HepG2 (cell line): ENCODE data around the gene SLC27A2. TPM values are rescaled to one million over a fixed set of nuclear protein-coding genes. Genes with fewer than 3 reads are reported as not detected.

Source experiments
- ATAC-seq: fragments of 200-7000 bp; cut with Tn5 transposase; 3 replicates; pipeline ENCODE4 v1.9.1; 2020; ENCODE audit warnings: mild to moderate bottlenecking, moderate library complexity
- BruUV-seq: library from RNA; stranded (reverse); fragments of 400-500 nt; replicated peaks from 2 replicates; lab custom pipeline; 2021; lab: Mats Ljungman, UMichigan
- CTCF ChIA-PET: fragments of 300-600 bp; formaldehyde crosslinking; extraction: SDS; loops from one replicate; lab custom pipeline; 2021; ENCODE audit warnings: low total read pairs, inconsistent platforms, low intra/inter-chr PET ratio; lab: Yijun Ruan, JAX
- POLR2A ChIA-PET: fragments of 350-600 bp; sonication (Branson Sonifier 250); formaldehyde crosslinking; loops from one replicate; lab custom pipeline; 2020; ENCODE audit warnings: antibody characterized with exemption, inconsistent platforms; lab: Yijun Ruan, JAX
- DNase-seq: peaks from one replicate; pipeline ENCODE4 v3.0.0-alpha.2; 2015; ENCODE audit warnings: low spot score
- FAIRE-seq: peaks from 3 replicates; lab custom pipeline; 2011; peaks lifted over from hg19 to GRCh38; lab: Jason Lieb, UNC
- H2AFZ ChIP-seq: one replicate; pipeline ENCODE4 v1.6.1; 2011; ENCODE audit warnings: low read length, inconsistent platforms
- H3K27ac ChIP-seq: fragments of 300-600 bp; 3 replicates; pipeline ENCODE4 v1.8.0; 2011; ENCODE audit warnings: mixed run types, mild to moderate bottlenecking, mixed read lengths, low read length, inconsistent platforms; ENCODE audit not compliant: insufficient read depth; ENCODE audit errors: extremely low read length
- H3K27me3 ChIP-seq, 2 experiments: fragments of 200-600 bp in 1 of 2; 2 replicates in 1 of 2; 3 replicates in 1 of 2; pipeline versions ENCODE4 v1.6.0 to v1.8.0; 2011; ENCODE audit warnings: low read length in 2 of 2, mild to moderate bottlenecking in 2 of 2, moderate library complexity in 2 of 2, inconsistent platforms in 1 of 2; ENCODE audit not compliant: insufficient read depth in 2 of 2, control insufficient read depth in 1 of 2
- H3K36me3 ChIP-seq, 2 experiments: fragments of 200-600 bp in 1 of 2; replicated peaks in 1 of 2; 2 replicates in 1 of 2; 3 replicates in 1 of 2; pipeline versions ENCODE4 v1.5.1 to v1.8.0; 2011; ENCODE audit warnings: low read length in 2 of 2, inconsistent platforms in 1 of 2; ENCODE audit not compliant: insufficient read depth in 2 of 2, control insufficient read depth in 1 of 2
- H3K4me1 ChIP-seq: 2 replicates; pipeline ENCODE4 v1.5.1; 2012; ENCODE audit warnings: low read length, inconsistent platforms; ENCODE audit not compliant: insufficient read depth
- H3K4me2 ChIP-seq: 2 replicates; pipeline ENCODE4 v1.6.0; 2011; ENCODE audit warnings: low read depth, low read length, inconsistent platforms
- H3K4me3 ChIP-seq, 3 experiments: fragments of 200-600 bp in 1 of 3; sonication (generic), shearing (Covaris generic) in 1 of 3; replicated peaks in 1 of 3; 2 replicates each; pipeline ENCODE4 v1.5.1; 2011 to 2016; ENCODE audit warnings: low read length in 3 of 3, inconsistent platforms in 2 of 3, low read depth in 2 of 3, mild to moderate bottlenecking in 2 of 3, control low read depth in 1 of 3, mixed read lengths in 1 of 3; ENCODE audit not compliant: insufficient read depth in 1 of 3
- H3K79me2 ChIP-seq: one replicate; pipeline ENCODE4 v1.6.1; 2011; ENCODE audit warnings: low read length, inconsistent platforms; ENCODE audit not compliant: insufficient read depth
- H3K9ac ChIP-seq: 2 replicates; pipeline ENCODE4 v1.6.0; 2011; ENCODE audit warnings: mild to moderate bottlenecking, low read depth, low read length, inconsistent platforms; ENCODE audit not compliant: insufficient read depth
- H3K9me3 ChIP-seq: 2 replicates; pipeline ENCODE4 v1.5.1; 2012; ENCODE audit warnings: mild to moderate bottlenecking, low read length
- H4K20me1 ChIP-seq: 2 replicates; pipeline ENCODE4 v1.6.0; 2011; ENCODE audit warnings: inconsistent platforms, mild to moderate bottlenecking, low read length, moderate library complexity; ENCODE audit not compliant: insufficient read depth
- CCAR2 ChIP-seq: fragments of 200-400 bp; formaldehyde crosslinking; optimal IDR thresholded peaks from 2 replicates; pipeline ENCODE3; 2018; ENCODE audit warnings: low read depth, mild to moderate bottlenecking, low read length, moderate library complexity
- CHCHD3 ChIP-seq: sonication (generic); formaldehyde crosslinking; IDR thresholded peaks from 2 replicates; pipeline ENCODE4 v1.8.0; 2022; ENCODE audit warnings: mild to moderate bottlenecking, missing genetic modification reagents, moderate library complexity
- HIVEP1 ChIP-seq: sonication (generic); formaldehyde crosslinking; IDR thresholded peaks from 2 replicates; pipeline ENCODE4 v1.4.0; 2020; ENCODE audit warnings: mild to moderate bottlenecking, missing genetic modification reagents
- HNRNPLL ChIP-seq: fragments of 200-400 bp; formaldehyde crosslinking; IDR thresholded peaks from 2 replicates; pipeline ENCODE4 v1.6.1; 2017; ENCODE audit warnings: mild to moderate bottlenecking, low read depth, low read length; ENCODE audit not compliant: poor library complexity, severe bottlenecking
- MBNL3 ChIP-seq: fragments of 250-450 bp; sonication (Bioruptor Pico); conservative IDR thresholded peaks from 2 replicates; pipeline ENCODE4 v1.8.0; 2022; ENCODE audit warnings: mild to moderate bottlenecking, inconsistent platforms
- SALL2 ChIP-seq: sonication (generic); formaldehyde crosslinking; IDR thresholded peaks from 2 replicates; pipeline ENCODE4 v1.8.1; 2023; ENCODE audit warnings: mild to moderate bottlenecking, missing genetic modification reagents, inconsistent platforms
- SIN3B ChIP-seq: fragments of 150-350 bp; IDR thresholded peaks from 2 replicates; pipeline ENCODE4 v1.6.1; 2014; ENCODE audit warnings: low read length
- XRCC5 ChIP-seq: fragments of 200-400 bp; formaldehyde crosslinking; optimal IDR thresholded peaks from 2 replicates; pipeline ENCODE3; 2017; ENCODE audit warnings: mild to moderate bottlenecking, low read length
- ZBED4 ChIP-seq: sonication (generic); formaldehyde crosslinking; IDR thresholded peaks from 2 replicates; pipeline ENCODE4 v1.4.0; 2020; ENCODE audit warnings: missing genetic modification reagents, borderline replicate concordance
- ZNF687 ChIP-seq: sonication (generic); formaldehyde crosslinking; IDR thresholded peaks from 2 replicates; pipeline ENCODE4 v1.5.1; 2020; ENCODE audit warnings: mild to moderate bottlenecking, missing genetic modification reagents, moderate library complexity
- WGBS: methylation state at CpG from one replicate; pipeline ENCODE4 v1.1.6; 2017; ENCODE audit warnings: low lambda C conversion rate; 5-methylcytosine and 5-hydroxymethylcytosine counted together
- in situ Hi-C: cut with HindIII; loops from 2 replicates; pipeline ENCODE4 v1.10.0; 2017; ENCODE audit warnings: low pct_unique_long_range_greater_than_20kb; ENCODE audit not compliant: extremely low pct_ligation_motif_present
- intact Hi-C: fragments of 100-400 bp; cut with micrococcal nuclease; formaldehyde crosslinking; loops from one replicate; pipeline ENCODE4 v1.10.0; 2022; ENCODE audit not compliant: unreplicated experiment
- polyA plus RNA-seq, 8 experiments: library from polyadenylated mRNA; depleted of rRNA in 3 of 8; stranded (reverse) in 7 of 8; unstranded in 1 of 8; fragments of >200 nt; fragmentation: Illumina TruSeq in 4 of 8; extraction: Trizol in 4 of 8; gene quantifications; 2 replicates each; pipeline versions ENCODE4 v1.2.1 to v1.2.3, GENCODE V29; 2011 to 2016; ENCODE audit warnings: low read depth in 4 of 8, missing spikeins in 1 of 8, mixed read lengths in 1 of 8; ENCODE audit not compliant: insufficient read depth in 1 of 8
- total RNA-seq, 5 experiments: library from RNA; depleted of rRNA; stranded (reverse); fragments of >200 nt; fragmentation: Illumina TruSeq; extraction: Trizol; gene quantifications; 2 replicates each; pipeline ENCODE4 v1.2.3, GENCODE V29; 2016; ENCODE audit warnings: low read depth in 1 of 5

Gene SLC27A2
- total and polyA plus RNA-seq, 2 of the 13 experiments (the other 11 are each of a cell fraction or from before 2014, with no cell fraction given), result 14.6 to 23.4 TPM

- in situ Hi-C loops (loop anchor here (10.0 kb wide), 1 partner anchor 1279 kb away; no protein-coding TSS in a partner anchor), intact Hi-C loops (no loop called here)
- no TSS peak for BruUV-seq
- Histone ChIP-seq H3K27me3 (no peaks in the 10 kb centered on the region), H3K4me1 (peaks cover 16% of the 10 kb centered on the region), H2AFZ (no peak overlapping the region), H3K9ac (no peak overlapping the region), H3K9me3 (no peaks in the 10 kb centered on the region), H3K4me2 (no peak overlapping the region), H3K36me3 (no peaks in the 10 kb centered on the region), H4K20me1 (no peaks in the 10 kb centered on the region), H3K4me3 (no peak overlapping the region), H3K79me2 (no peaks in the 10 kb centered on the region), H3K27ac (no peak overlapping the region)
- ChIA-PET CTCF (interaction anchor here (1.9 kb wide), 1 partner anchor 1282 kb away, joined by 6 read pairs; no protein-coding TSS in a partner anchor), POLR2A (no interaction called here)
- FAIRE-seq, result no peak
- no peak for DNase-seq
- 85% methylated on average over 2 of the region's 2 CpGs for WGBS
- TF ChIP-seq CCAR2 (no peak), SALL2 (CRISPR knock-in tag) (no peak), ZBED4 (CRISPR knock-in tag) (no peak), HIVEP1 (no peak), XRCC5 (no peak), HNRNPLL (no peak), CHCHD3 (CRISPR knock-in tag) (no peak), MBNL3 (CRISPR knock-in tag) (no peak), ZNF687 (CRISPR knock-in tag) (no peak), SIN3B (no peak)
- no peak for ATAC-seq
Measured at GRCh38 chr15:50143255-50143860, 38.6 kb upstream of the SLC27A2 start.
